Neural cell (in vitro differentiated cells): ENCODE results near the gene ZBTB11. TPM values are rescaled to one million over a fixed set of nuclear protein-coding genes. Genes with fewer than 3 reads are reported as not detected.
"Not testable (repeated sequence)": the region's sequence is repeated elsewhere in the genome, so short reads cannot be mapped to it uniquely, and the experiment has no call there.

Experiments used
- H2AFZ ChIP-seq: fragments of 200-600, 300-800 bp; sonication (generic), shearing (Covaris generic); 2 replicates; pipeline ENCODE4 v1.6.0; 2014; ENCODE audit warnings: low read depth, mild to moderate bottlenecking, antibody characterized with exemption, low read length, moderate library complexity
- H3F3A ChIP-seq: fragments of 200-600 bp; shearing (Covaris generic); 2 replicates; pipeline ENCODE4 v1.6.1; 2016; ENCODE audit warnings: mild to moderate bottlenecking, moderate library complexity, mixed read lengths, antibody characterized with exemption, low read length; ENCODE audit not compliant: insufficient read depth, poor library complexity, severe bottlenecking
- H3K27ac ChIP-seq: fragments of 200-600, 300-800 bp; sonication (generic), shearing (Covaris generic); 2 replicates; pipeline ENCODE4 v1.5.1; 2014; ENCODE audit warnings: mild to moderate bottlenecking, low read length, moderate library complexity
- H3K27me3 ChIP-seq: fragments of 300-800, 200-600 bp; sonication (generic), shearing (Covaris generic); 2 replicates; pipeline ENCODE4 v1.6.0; 2014; ENCODE audit warnings: mild to moderate bottlenecking, low read depth, low read length, moderate library complexity; ENCODE audit not compliant: insufficient read depth
- H3K36me3 ChIP-seq: fragments of 300-800, 200-600 bp; sonication (generic), shearing (Covaris generic); 2 replicates; pipeline ENCODE4 v1.5.1; 2014; ENCODE audit warnings: mild to moderate bottlenecking, antibody characterized with exemption, low read length, moderate library complexity; ENCODE audit not compliant: insufficient read depth
- H3K4me2 ChIP-seq: fragments of 300-800, 200-600 bp; sonication (generic), shearing (Covaris generic); 2 replicates; pipeline ENCODE4 v1.6.0; 2014; ENCODE audit warnings: mild to moderate bottlenecking, low read length
- H3K4me3 ChIP-seq: fragments of 300-800, 200-600 bp; sonication (generic), shearing (Covaris generic); 2 replicates; pipeline ENCODE4 v1.5.1; 2014; ENCODE audit warnings: mild to moderate bottlenecking, low read length, moderate library complexity
- H3K79me2 ChIP-seq: fragments of 200-600 bp; shearing (Covaris generic); replicated peaks from 2 replicates; pipeline ENCODE4 v1.6.0; 2014; ENCODE audit warnings: mild to moderate bottlenecking, low read length, moderate library complexity; ENCODE audit not compliant: insufficient read depth
- H3K9ac ChIP-seq: fragments of 300-800, 200-600 bp; sonication (generic), shearing (Covaris generic); 2 replicates; pipeline ENCODE4 v1.6.1; 2016; ENCODE audit warnings: mild to moderate bottlenecking, low read length, mixed read lengths
- H3K9me2 ChIP-seq: fragments of 200-600 bp; shearing (Covaris generic); 2 replicates; pipeline ENCODE4 v1.6.1; 2016; ENCODE audit warnings: mild to moderate bottlenecking, low read length, mixed read lengths; ENCODE audit not compliant: insufficient read depth
- H3K9me3 ChIP-seq: fragments of 200-600, 300-800 bp; sonication (generic), shearing (Covaris generic); 2 replicates; pipeline ENCODE4 v1.6.1; 2016; ENCODE audit warnings: mild to moderate bottlenecking, mixed run types, low read length, moderate library complexity, mixed read lengths
- H4K20me1 ChIP-seq: fragments of 200-600 bp; shearing (Covaris generic); 2 replicates; pipeline ENCODE4 v1.6.1; 2016; ENCODE audit warnings: mild to moderate bottlenecking, mixed run types; ENCODE audit not compliant: insufficient read depth
- CTCF ChIP-seq: fragments of 450-650 bp; IDR thresholded peaks from 2 replicates; pipeline ENCODE4 v1.5.1; 2014; ENCODE audit warnings: antibody characterized with exemption, mild to moderate bottlenecking, moderate library complexity; ENCODE audit not compliant: poor library complexity, severe bottlenecking
- EP300 ChIP-seq: fragments of 450-650 bp; conservative IDR thresholded peaks from 2 replicates; pipeline ENCODE4 v1.6.1; 2014; ENCODE audit warnings: antibody characterized with exemption, mild to moderate bottlenecking, moderate library complexity; ENCODE audit not compliant: poor library complexity, severe bottlenecking
- EZH2 ChIP-seq: fragments of 200-600, 300-800 bp; shearing (Covaris generic), sonication (generic); IDR thresholded peaks from 2 replicates; pipeline ENCODE4 v1.6.1; 2014; ENCODE audit warnings: antibody characterized with exemption, low read length, borderline replicate concordance, mild to moderate bottlenecking; ENCODE audit not compliant: insufficient read depth, poor library complexity, severe bottlenecking
- MXI1 ChIP-seq: fragments of 450-650 bp; conservative IDR thresholded peaks from 2 replicates; pipeline ENCODE4 v1.6.1; 2014; ENCODE audit warnings: antibody characterized with exemption, mild to moderate bottlenecking; ENCODE audit not compliant: poor library complexity, severe bottlenecking
- POLR2AphosphoS5 ChIP-seq: IDR thresholded peaks from 2 replicates; pipeline ENCODE4 v1.6.1; 2012
- RAD21 ChIP-seq: fragments of 450-650 bp; conservative IDR thresholded peaks from 2 replicates; pipeline ENCODE4 v1.6.1; 2014; ENCODE audit warnings: antibody characterized with exemption, mild to moderate bottlenecking, moderate library complexity
- REST ChIP-seq: IDR thresholded peaks from 2 replicates; pipeline ENCODE4 v1.6.1; 2012; ENCODE audit warnings: borderline replicate concordance
- SMC3 ChIP-seq: fragments of 450-650 bp; conservative IDR thresholded peaks from 2 replicates; pipeline ENCODE4 v1.6.1; 2014; ENCODE audit warnings: antibody characterized with exemption, mild to moderate bottlenecking, moderate library complexity; ENCODE audit not compliant: poor library complexity
- TAF1 ChIP-seq: IDR thresholded peaks from 2 replicates; pipeline ENCODE4 v1.6.1; 2012; ENCODE audit warnings: low read depth
- polyA plus RNA-seq: library from polyadenylated mRNA; depleted of rRNA; stranded (reverse); fragments of >200 nt; gene quantifications from 2 replicates; pipeline ENCODE4 v1.2.3, GENCODE V29; 2014

Gene ZBTB11
- polyA plus RNA-seq, 1 donor from 2014 or later, result 23.5 TPM

- TF ChIP-seq MXI1, result no peak
- no peak for TF ChIP-seq SMC3
Measured at GRCh38 chr3:101615525-101615924, 61.4 kb downstream of the ZBTB11 start (continued).

- H3K9me2 ChIP-seq, H3K27me3 ChIP-seq, H3K9ac ChIP-seq, H4K20me1 ChIP-seq, H2AFZ ChIP-seq, H3K9me3 ChIP-seq, H3K4me3 ChIP-seq, H3K36me3 ChIP-seq, H3K79me2 ChIP-seq, H3K4me2 ChIP-seq, H3F3A ChIP-seq, H3K27ac ChIP-seq: not testable (repeated sequence)
Measured at GRCh38 chr3:101613014-101613413, 63.9 kb downstream of the ZBTB11 start.

- Histone ChIP-seq H3F3A (no peaks in the 10 kb centered on the region), H3K79me2 (no peaks in the 10 kb centered on the region), H3K9ac (no peak overlapping the region), H3K36me3 (no peaks in the 10 kb centered on the region), H2AFZ (no peak overlapping the region), H3K4me2 (no peak overlapping the region), H4K20me1 (no peaks in the 10 kb centered on the region), H3K9me2 (no peaks in the 10 kb centered on the region), H3K27me3 (no peaks in the 10 kb centered on the region), H3K27ac (no peak overlapping the region), H3K4me3 (no peak overlapping the region), H3K9me3 (no peaks in the 10 kb centered on the region)
- TF ChIP-seq CTCF (no peak), POLR2AphosphoS5 (no peak), RAD21 (no peak), SMC3 (no peak), EP300 (no peak), EZH2 (no peak), REST (no peak), MXI1 (no peak), TAF1 (no peak)
Measured at GRCh38 chr3:101611023-101611422, 65.9 kb downstream of the ZBTB11 start.

GRCh38 chr3:101605398-101605797, 71.5 kb downstream of the ZBTB11 start:
- not testable (repeated sequence) for H3K27me3 ChIP-seq, H3K9me2 ChIP-seq, H3K4me3 ChIP-seq, H3K27ac ChIP-seq, H3K9ac ChIP-seq, H3F3A ChIP-seq, H4K20me1 ChIP-seq, H3K79me2 ChIP-seq, H3K9me3 ChIP-seq, H2AFZ ChIP-seq, H3K4me2 ChIP-seq, H3K36me3 ChIP-seq
